Cerebellar cortex (tissue), 1 donor: ENCODE data around the gene SLC35F1.
A peak's percentile ranks its signal among the peaks of the same experiment; 100 is the strongest.

Experiments
- DNase-seq: peaks from one replicate; pipeline ENCODE4 v3.0.0-alpha.2; 2015; ENCODE audit warnings: low spot score

SLC35F1 gene

GRCh38 chr6:118277631-118278030 is 370.6 kb downstream of the SLC35F1 start:
- DNase-seq: no peak

- DNase-seq: no peak
These were observed 373.1 kb downstream of the SLC35F1 start for GRCh38 chr6:118280210-118280609.

- no peak for DNase-seq
These were observed 374.2 kb downstream of the SLC35F1 start for GRCh38 chr6:118281291-118281690.

DNA sequence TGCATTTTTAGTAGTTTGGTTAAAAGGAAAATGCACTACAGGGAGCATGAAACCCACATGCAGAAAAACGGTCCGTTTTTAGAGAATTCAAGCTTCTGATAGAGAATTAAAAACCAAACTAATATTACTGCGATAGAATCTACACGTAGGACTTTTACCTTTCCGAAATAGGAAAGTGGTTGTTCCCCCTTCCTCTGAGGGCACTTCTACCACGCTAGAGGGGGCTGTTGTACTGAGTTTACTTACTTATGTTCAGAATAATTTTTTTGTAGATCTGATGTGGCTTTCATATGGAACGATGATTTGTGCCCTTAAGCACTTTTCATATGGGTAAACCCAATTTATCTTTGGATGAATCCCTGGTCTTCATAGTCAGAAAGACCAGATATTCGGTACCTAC is 376.7 kb downstream of the SLC35F1 start:
- DNase-seq: peak; percentile 57

DNA sequence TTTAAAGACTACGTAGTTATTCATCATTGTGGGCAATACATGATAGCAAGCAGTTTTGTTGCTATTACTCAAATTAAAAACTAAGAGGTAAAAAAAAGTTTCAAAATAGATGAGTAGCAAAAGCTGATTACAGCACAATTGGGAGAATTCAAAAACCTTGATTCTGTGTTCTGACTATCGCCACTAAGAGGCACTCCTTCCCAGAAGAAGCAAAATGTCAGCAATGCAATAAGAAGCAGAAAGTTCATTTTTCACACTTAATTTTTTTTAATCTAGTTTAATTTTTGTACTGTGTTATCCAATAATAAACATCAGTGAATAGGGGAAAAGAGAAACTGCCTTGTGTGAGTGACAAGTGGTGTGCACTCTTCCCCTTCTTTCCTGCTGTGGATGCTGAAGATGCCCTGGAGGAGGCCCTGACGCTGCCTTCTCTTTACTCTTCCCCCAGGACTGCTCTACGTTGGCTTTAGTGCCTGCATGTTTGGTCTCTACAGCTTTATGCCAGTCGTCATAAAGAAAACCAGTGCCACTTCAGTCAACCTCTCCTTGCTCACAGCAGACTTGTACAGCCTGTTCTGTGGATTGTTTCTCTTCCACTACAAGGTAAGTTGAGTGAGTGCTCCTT is 377.8 kb downstream of the SLC35F1 start:
- peak; percentile 10 for DNase-seq

DNA sequence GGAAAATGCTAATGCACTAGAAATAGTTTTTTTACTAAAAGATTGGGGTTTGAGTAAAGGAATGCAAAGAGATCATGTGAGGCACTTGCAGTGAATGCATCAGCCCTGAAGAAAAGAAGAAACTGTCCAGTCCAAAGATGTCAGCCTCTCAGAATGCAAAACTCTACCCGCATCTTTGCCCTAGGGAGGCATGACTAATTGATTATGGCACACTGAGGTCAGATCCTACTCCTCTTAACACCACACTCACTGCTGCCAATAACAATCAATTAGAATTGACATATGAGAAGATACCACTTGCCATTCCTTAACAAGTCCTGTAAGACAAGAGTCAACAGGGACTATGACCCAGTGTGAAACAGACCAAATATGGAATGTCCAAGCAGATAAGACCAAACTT is 378.7 kb downstream of the SLC35F1 start:
- DNase-seq: no peak

GRCh38 chr6:118288355-118289124 is 381.5 kb downstream of the SLC35F1 start:
- no peak for DNase-seq

DNA sequence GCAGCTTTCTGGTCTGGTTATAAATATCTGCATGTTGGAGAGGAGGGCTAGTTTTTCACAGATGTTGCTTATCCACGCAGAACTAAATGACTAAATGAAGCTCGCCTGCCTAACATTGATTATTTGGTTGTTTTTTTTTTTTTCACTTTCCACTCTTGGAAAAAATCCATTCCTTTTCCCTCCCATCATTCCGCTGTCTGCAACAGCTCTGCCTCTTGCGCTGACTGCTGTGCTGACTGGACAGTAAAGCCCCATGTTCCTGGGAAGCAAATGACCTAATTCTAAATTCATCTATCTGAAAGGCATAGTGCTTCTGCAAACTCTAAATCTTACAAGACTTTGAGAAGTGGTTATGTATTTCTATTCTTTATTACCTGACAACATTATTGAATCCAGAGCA is 385.5 kb downstream of the SLC35F1 start:
- no peak for DNase-seq

DNA sequence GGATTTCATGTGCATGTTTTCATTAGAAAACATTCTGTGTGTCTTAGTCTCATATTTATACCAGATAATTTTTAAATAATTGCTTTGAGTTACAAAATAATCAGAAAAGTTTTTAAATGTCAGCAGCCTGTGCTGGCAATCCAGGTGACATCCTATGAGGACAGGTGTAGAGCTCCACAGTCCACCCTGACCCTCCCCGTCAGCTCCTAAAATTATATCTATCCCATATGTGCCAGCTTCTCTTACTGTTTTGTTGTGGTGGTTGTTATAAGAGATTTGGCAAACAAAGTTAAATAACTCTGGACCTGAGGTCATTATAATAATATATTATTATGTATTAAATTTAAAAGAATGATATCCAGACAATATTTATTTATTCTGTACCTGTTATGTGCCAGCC is 387.8 kb downstream of the SLC35F1 start:
- no peak for DNase-seq

GRCh38 chr6:118295336-118295735 is 388.3 kb downstream of the SLC35F1 start:
- DNase-seq: no peak

DNA sequence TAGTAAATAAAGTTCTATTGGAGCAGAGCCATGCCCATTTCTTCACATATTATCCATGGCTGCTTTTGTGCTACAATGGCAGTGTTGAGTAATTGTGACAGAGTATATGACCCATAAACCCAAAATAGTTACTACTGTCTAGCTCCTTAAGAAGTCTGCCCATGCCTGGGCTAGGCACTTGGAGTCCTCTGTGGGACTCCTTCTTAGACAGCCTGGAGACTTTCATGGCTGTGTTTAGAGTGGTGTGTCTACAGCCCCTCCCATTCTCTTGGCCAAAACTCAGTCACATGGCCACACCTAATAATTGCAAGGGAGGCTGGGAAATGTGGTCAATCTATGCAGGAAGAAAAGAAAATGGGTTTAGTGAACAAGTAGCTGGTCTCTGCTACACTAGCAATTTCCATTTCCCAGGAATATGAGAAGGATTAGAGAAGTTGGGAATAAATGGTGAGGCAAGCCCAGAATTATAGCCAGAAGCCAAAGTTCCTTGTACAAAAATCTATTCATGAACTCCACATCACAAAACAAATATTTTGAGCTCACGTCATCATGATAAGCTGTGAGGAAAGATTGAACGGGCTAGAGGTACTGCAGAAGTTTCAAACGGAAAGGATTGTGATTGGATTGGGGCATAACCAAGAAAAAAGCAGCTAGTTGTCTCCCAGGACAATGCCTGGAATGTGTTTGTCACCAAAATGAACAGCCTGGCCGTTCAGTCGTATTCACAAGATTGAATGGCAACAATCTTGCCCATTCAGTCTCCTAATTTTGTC is 389.3 kb downstream of the SLC35F1 start:
- DNase-seq: no peak

GRCh38 chr6:118297821-118298220 is 390.8 kb downstream of the SLC35F1 start:
- no peak for DNase-seq

GRCh38 chr6:118298476-118299427 is 391.7 kb downstream of the SLC35F1 start:
- DNase-seq: no peak

DNA sequence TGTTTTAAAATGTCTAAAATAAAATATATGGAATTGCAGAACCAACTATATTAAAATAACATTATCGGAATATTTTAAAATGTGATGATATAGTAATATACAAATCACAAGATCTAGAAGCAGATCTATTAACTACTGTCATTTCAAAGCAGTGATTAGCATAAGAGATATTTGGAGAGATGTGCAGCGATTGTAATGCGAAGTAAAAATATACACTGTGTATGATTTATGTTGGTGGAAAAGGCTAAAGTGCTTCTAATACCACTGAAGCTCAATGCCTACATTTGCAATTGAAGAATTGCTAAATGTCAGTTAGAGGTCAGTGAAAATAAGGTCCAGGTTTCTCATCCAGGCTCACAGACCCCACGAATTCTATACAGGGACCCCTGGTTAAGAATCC is 392.4 kb downstream of the SLC35F1 start:
- no peak for DNase-seq

DNA sequence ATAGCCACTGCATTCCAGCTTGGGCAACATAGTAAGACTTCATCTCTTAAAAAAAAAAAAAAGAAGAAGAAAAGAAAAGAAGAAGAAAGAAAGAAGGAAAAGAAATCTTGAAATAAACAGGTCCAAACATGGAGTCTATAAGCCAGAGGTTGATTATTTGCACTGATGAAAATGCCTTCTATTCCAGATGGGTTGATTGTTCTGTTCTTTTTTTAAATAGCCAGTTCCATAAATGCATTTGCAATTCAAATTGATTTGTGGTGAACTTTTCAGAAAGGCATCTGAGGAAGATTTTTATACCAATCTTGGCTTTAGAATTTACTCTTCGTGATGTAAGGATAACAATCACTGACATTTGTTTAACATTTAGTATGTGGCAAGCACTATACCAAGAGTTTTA is 397.3 kb downstream of the SLC35F1 start:
- DNase-seq: no peak

DNA sequence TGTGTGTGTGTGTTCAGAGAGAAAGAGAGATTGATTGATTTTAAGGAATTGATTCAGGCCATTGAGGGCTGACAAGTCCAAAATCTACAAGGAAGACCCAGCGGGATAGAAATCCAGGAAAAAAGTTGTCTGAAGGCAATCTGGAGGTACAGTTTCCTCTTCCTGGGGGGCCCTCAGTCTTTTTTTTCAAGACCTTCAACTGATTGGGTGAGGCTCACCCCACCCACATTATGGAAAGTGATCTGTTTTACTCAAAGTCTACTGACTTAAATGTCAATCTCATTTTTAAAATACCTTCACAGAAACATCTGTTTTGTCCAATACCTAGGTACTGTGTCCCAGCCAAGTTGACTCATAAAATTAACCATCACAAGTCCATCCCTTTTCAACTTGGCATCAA is 398.0 kb downstream of the SLC35F1 start:
- DNase-seq: no peak

DNA sequence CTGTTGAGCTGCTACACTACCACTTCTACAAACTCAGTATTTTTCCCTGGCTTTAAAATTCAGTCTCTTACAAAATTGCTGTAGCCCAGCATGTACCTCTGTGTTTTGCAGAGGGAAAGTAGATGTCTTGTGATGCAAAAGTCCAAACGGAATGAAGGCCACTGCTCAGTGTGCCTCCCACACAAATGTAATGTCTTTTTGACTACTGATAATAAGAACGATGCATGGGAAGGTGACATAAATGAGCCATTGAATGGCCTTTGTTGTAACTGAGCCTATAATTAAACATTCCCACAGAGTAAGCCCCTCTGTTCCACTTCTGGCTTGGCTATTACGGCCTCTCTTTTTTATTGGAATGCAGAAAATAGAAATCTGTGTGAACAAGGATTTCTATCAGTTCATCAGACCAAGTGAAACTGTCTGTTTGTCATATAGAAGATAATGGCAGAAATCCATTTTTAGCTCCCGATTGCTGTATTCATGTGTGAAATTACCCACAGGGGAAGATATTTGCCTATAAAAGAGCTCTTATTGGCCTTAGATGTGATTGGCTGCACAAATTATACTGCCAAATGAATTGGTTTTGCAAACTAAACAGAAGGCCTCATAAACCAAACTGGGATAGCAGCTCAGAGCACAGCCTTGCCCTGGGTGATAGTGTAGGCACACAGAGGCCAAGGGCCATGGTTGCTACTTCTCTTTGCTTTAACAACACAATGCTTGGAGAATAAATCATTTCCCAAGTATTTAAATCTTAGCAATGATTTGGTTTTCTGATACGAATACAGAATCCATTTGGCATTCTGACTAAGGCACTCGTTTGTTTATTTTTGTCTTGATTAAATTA is 399.6 kb downstream of the SLC35F1 start:
- no peak for DNase-seq

DNA sequence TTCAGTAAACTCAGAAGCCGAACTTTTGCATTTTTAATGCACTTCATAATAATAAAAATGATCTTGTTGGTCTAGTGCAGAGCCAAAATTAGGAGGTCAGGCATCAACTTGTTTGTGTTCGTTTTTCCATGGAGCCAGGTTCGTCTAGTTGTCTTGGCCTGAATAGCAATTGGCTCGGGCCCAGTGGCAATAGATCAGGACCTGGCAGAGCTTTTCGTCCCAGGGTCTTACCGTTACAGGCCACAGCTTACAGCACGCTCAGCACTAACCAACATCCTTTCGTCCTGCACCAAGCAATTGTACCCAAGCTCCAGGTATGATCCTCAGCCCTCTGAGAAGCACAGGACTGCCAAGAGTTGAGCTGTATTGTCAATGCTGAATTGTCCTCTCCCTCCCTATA is 400.5 kb downstream of the SLC35F1 start:
- DNase-seq: no peak

DNA sequence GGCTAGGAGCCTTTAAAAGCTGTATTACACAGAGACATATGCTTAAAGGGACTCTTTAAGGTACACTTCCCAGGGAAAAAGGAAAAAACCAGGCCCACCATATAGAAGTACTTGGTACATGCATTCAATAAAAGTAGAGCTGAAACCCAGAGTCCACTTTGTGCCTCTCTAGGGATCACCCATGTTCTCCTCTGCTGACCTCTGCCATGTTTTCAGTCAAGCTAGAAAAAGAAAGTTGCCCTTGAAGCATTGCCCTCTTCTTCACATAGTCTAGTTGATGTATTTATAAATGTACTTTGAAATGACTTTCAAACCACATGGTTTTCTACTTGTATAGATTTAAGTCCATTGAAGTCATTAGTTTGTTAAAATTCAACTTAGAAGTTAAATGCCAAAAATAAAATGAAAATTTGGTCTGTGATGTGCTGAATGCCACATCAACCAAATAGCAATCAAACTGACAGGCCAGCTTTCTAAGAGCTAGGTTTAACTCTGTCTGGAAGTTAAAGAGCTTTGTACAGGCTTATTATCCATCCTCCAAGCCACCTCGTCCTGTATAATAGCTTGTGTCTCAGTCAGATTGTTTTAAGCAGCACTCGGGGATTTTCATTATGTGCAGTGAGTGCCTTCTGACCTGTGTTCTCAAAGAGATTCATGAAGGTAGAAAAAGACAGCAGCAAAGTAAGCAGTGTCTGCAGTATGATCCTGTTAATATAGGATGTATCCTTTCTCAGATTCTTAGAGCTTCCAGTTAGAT is 402.5 kb downstream of the SLC35F1 start:
- DNase-seq: no peak

- no peak for DNase-seq
These were observed 406.1 kb downstream of the SLC35F1 start for GRCh38 chr6:118313208-118313607.
